Endothelial cell of umbilical vein (primary cell): ENCODE data around the gene C3orf22. TPM values are rescaled to one million over a fixed set of nuclear protein-coding genes. Genes with fewer than 3 reads are reported as not detected.

Source experiments
- BruUV-seq: library from RNA; stranded (reverse); fragments of 400-500 nt; replicated peaks from 2 replicates; lab custom pipeline; 2021; lab: Mats Ljungman, UMichigan
- CTCF ChIA-PET: fragments of 300-600, 350-600 bp; sonication (Branson Sonifier 250); formaldehyde crosslinking; loops from one replicate; lab custom pipeline; 2021; ENCODE audit warnings: antibody characterized with exemption, inconsistent platforms; lab: Charles Lee
- POLR2A ChIA-PET: fragments of 300-600, 350-600 bp; sonication (Branson Sonifier 250); formaldehyde crosslinking; loops from one replicate; lab custom pipeline; 2021; ENCODE audit warnings: antibody characterized with exemption, inconsistent platforms; lab: Charles Lee
- DNase-seq: peaks from one replicate; pipeline ENCODE4 v3.0.0-alpha.2; 2011; ENCODE audit warnings: low read depth, low spot score
- FAIRE-seq: peaks from 2 replicates; lab custom pipeline; 2011; peaks lifted over from hg19 to GRCh38; lab: Jason Lieb, UNC
- H2AFZ ChIP-seq: 2 replicates; pipeline ENCODE4 v1.6.0; 2012; ENCODE audit warnings: low read depth, low read length, control low read depth, inconsistent platforms
- H3K27ac ChIP-seq: 2 replicates; pipeline ENCODE4 v1.5.1; 2011; ENCODE audit warnings: low read depth, mild to moderate bottlenecking, control low read depth, low read length, moderate library complexity; ENCODE audit not compliant: insufficient read depth
- H3K27me3 ChIP-seq, 2 experiments: 2 replicates each; pipeline versions ENCODE4 v1.6.0 to v1.6.1; 2011; ENCODE audit warnings: low read length in 2 of 2, mixed read lengths in 1 of 2; ENCODE audit not compliant: control insufficient read depth in 2 of 2, insufficient read depth in 2 of 2
- H3K36me3 ChIP-seq, 2 experiments: 2 replicates in 1 of 2; 3 replicates in 1 of 2; pipeline ENCODE4 v1.5.1; 2011; ENCODE audit warnings: low read length in 2 of 2, mild to moderate bottlenecking in 1 of 2, moderate library complexity in 1 of 2; ENCODE audit not compliant: control insufficient read depth in 2 of 2, insufficient read depth in 2 of 2; ENCODE audit errors: extremely low read depth in 1 of 2
- H3K4me1 ChIP-seq: 3 replicates; pipeline ENCODE4 v1.5.1; 2011; ENCODE audit warnings: mild to moderate bottlenecking, low read length; ENCODE audit not compliant: control insufficient read depth, insufficient read depth; ENCODE audit errors: extremely low read depth
- H3K4me2 ChIP-seq: 2 replicates; pipeline ENCODE4 v1.6.1; 2011; ENCODE audit warnings: low read length, control low read depth, mixed read lengths; ENCODE audit not compliant: insufficient read depth
- H3K4me3 ChIP-seq, 3 experiments: fragments of 200-600 bp in 1 of 3; sonication (generic), shearing (Covaris generic) in 1 of 3; replicated peaks in 1 of 3; 2 replicates each; pipeline ENCODE4 v1.5.1; 2011 to 2016; ENCODE audit warnings: control low read depth in 3 of 3, low read length in 3 of 3, mild to moderate bottlenecking in 2 of 3, inconsistent platforms in 1 of 3, low read depth in 1 of 3, moderate library complexity in 1 of 3; ENCODE audit not compliant: insufficient read depth in 1 of 3
- H3K79me2 ChIP-seq: 2 replicates; pipeline ENCODE4 v1.6.0; 2012; ENCODE audit warnings: low read length, inconsistent platforms; ENCODE audit not compliant: control insufficient read depth, insufficient read depth
- H3K9ac ChIP-seq: replicated peaks from 2 replicates; pipeline ENCODE3; 2011; ENCODE audit warnings: low read length, control low read depth; ENCODE audit not compliant: insufficient read depth; ENCODE audit errors: extremely low read depth
- H3K9me1 ChIP-seq: replicated peaks from 3 replicates; pipeline ENCODE4 v1.6.0; 2011; ENCODE audit warnings: mild to moderate bottlenecking, low read length; ENCODE audit not compliant: control insufficient read depth, insufficient read depth; ENCODE audit errors: extremely low read depth
- H3K9me3 ChIP-seq: replicated peaks from 2 replicates; pipeline ENCODE4 v1.5.1; 2012; ENCODE audit warnings: low read length, inconsistent platforms; ENCODE audit not compliant: control insufficient read depth, insufficient read depth
- H4K20me1 ChIP-seq: replicated peaks from 2 replicates; pipeline ENCODE3; 2011; ENCODE audit warnings: mild to moderate bottlenecking, low read length; ENCODE audit not compliant: control insufficient read depth, insufficient read depth; ENCODE audit errors: extremely low read depth
- CTCF ChIP-seq, 2 donors: IDR thresholded peaks; 1 replicate in 1 of 2; 2 replicates in 1 of 2; pipeline ENCODE4 v1.5.1; 2011; ENCODE audit warnings: low read length in 2 of 2, mild to moderate bottlenecking in 2 of 2, moderate library complexity in 2 of 2, control low read depth in 1 of 2, inconsistent platforms in 1 of 2, low read depth in 1 of 2; ENCODE audit not compliant: insufficient read depth in 1 of 2; ENCODE audit errors: extremely low read depth in 1 of 2
- EZH2 ChIP-seq: IDR thresholded peaks from 2 replicates; pipeline ENCODE4 v1.6.1; 2012; ENCODE audit warnings: borderline replicate concordance, low read depth, mild to moderate bottlenecking, moderate library complexity, low read length, inconsistent platforms; ENCODE audit not compliant: severe bottlenecking
- FOS ChIP-seq: IDR thresholded peaks from 2 replicates; pipeline ENCODE4 v1.6.1; 2011; ENCODE audit warnings: mild to moderate bottlenecking, low read length, moderate library complexity, borderline replicate concordance; ENCODE audit not compliant: insufficient read depth
- GATA2 ChIP-seq: IDR thresholded peaks from 2 replicates; pipeline ENCODE4 v1.7.0; 2011; ENCODE audit warnings: low read depth, mild to moderate bottlenecking, moderate library complexity, mixed read lengths, low read length; ENCODE audit not compliant: insufficient read length, insufficient read depth
- POLR2A ChIP-seq: IDR thresholded peaks from 2 replicates; pipeline ENCODE4 v1.6.1; 2012; ENCODE audit warnings: low read depth, mild to moderate bottlenecking, control low read depth, low read length
- POLR2AphosphoS5 ChIP-seq: IDR thresholded peaks from 2 replicates; pipeline ENCODE4 v1.6.1; 2012; ENCODE audit warnings: low read depth, mild to moderate bottlenecking, control low read depth, low read length, moderate library complexity; ENCODE audit not compliant: insufficient read depth
- dilution Hi-C: fragments of 300-500 bp; cut with MboI; formaldehyde crosslinking; loops from one replicate; pipeline ENCODE4 v1.15.0; 2019; ENCODE audit warnings: low sequenced_read_pairs; ENCODE audit not compliant: extremely low pct_ligation_motif_present
- intact Hi-C: fragments of 100-400 bp; cut with micrococcal nuclease; formaldehyde crosslinking; loops from one replicate; pipeline ENCODE4 v1.10.0; 2022
- polyA plus RNA-seq, 4 experiments: library from polyadenylated mRNA; depleted of rRNA in 3 of 4; stranded (reverse) in 3 of 4; unstranded in 1 of 4; fragments of >200 nt; gene quantifications; 2 replicates each; pipeline versions ENCODE4 v1.2.1 to v1.2.3, GENCODE V29; 2011 to 2012; ENCODE audit warnings: missing spikeins in 1 of 4
- total RNA-seq: library from RNA; stranded (reverse); gene quantifications from 2 replicates; pipeline ENCODE4 v1.2.3, GENCODE V29; 2021

C3orf22 gene
- total and polyA plus RNA-seq, 2 donors (not counting 3 experiments of a cell fraction or from before 2014, with no cell fraction given), result not detected

DNA sequence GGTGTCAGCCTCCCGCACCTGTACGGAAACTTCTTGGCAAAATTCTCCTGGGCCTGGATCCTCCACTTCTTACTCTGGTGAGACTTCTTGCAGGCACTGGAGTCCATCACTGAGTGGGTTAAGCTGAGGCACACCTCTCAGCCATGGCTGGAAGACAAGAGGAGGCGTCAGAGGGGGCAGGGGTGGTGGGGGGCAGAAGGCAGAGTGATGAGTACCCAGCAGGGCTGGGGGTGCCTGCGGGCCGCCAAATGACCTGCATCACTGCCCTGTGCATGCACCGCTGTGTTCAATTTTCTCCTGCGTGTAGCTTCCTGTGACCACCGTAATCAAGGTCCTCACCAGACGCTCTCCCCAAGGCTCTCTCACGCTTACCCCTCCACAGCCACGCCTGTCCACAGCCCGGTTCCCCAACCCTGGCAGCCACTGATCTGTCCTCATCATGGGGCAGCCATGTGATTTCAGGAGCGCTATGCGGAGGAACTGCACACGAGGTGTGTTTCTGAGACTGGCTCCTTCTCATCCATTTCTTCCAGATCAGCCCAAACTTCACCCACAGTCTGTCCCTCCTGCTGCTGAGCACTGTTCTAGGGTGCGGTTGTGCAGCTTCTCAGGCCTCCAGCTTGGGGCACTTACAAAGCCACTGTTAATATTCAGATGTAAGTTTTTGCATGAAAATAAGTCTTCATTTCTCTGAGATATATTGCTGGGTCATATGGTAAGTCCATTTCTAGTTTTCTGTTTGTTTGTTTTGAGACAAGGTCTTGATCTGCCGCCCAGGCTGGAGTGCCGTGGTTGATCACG, 5.2 kb downstream of the C3orf22 start:
- FAIRE-seq (no peak), DNase-seq (no peak)
- Histone ChIP-seq H3K4me2 (no peak overlapping the region), H3K9me1 (no peaks in the 10 kb centered on the region), H3K9me3 (no peaks in the 10 kb centered on the region), H3K4me1 (no peaks in the 10 kb centered on the region), H3K36me3 (no peaks in the 10 kb centered on the region), H3K27ac (no peak overlapping the region), H4K20me1 (no peaks in the 10 kb centered on the region), H3K9ac (no peak overlapping the region), H3K27me3 (peaks cover 0 to 2% of the 10 kb centered on the region in 2 experiments), H2AFZ (no peak overlapping the region), H3K79me2 (no peaks in the 10 kb centered on the region), H3K4me3 (no peak overlapping the region)
- ChIA-PET POLR2A (no interaction called here), CTCF (no interaction called here)
- intact Hi-C loops (no loop called here), dilution Hi-C loops (no loop called here)
- TF ChIP-seq POLR2AphosphoS5 (no peak), FOS (no peak), POLR2A (no peak), CTCF (IDR thresholded peaks at IDR 0.05; ENCODE audit: extremely low read depth in 1 of 2, insufficient read depth in 1 of 2, low read depth in 1 of 2, low read length in 2 of 2) (no peak), EZH2 (no peak), GATA2 (no peak)
- no TSS peak for BruUV-seq
